Fibroblast of lung (primary cell): ENCODE measurements around the gene GABRR2. TPM values are rescaled to one million over a fixed set of nuclear protein-coding genes. Genes with fewer than 3 reads are reported as not detected.
"Not testable (repeated sequence)": the region's sequence is repeated elsewhere in the genome, so short reads cannot be mapped to it uniquely, and the experiment has no call there.

Source experiments
- DNase-seq, 2 donors: peaks; one replicate each; pipeline versions ENCODE4 v3.0.0 to v3.0.0-alpha.2; 2010; ENCODE audit warnings: low read depth in 2 of 2
- H2AFZ ChIP-seq: 2 replicates; pipeline ENCODE4 v1.5.1; 2012; ENCODE audit warnings: low read length, control low read depth, inconsistent platforms
- H3K27ac ChIP-seq: 2 replicates; pipeline ENCODE4 v1.5.1; 2011; ENCODE audit warnings: low read length, control low read depth; ENCODE audit not compliant: insufficient read depth
- H3K27me3 ChIP-seq: 2 replicates; pipeline ENCODE4 v1.5.1; 2011; ENCODE audit warnings: mild to moderate bottlenecking, low read length; ENCODE audit not compliant: control insufficient read depth, insufficient read depth
- H3K36me3 ChIP-seq: 2 replicates; pipeline ENCODE4 v1.5.1; 2011; ENCODE audit warnings: low read length; ENCODE audit not compliant: control insufficient read depth, insufficient read depth
- H3K4me1 ChIP-seq: 2 replicates; pipeline ENCODE4 v1.5.1; 2011; ENCODE audit warnings: low read length; ENCODE audit not compliant: control insufficient read depth, insufficient read depth; ENCODE audit errors: extremely low read depth
- H3K4me2 ChIP-seq: 2 replicates; pipeline ENCODE4 v1.5.1; 2011; ENCODE audit warnings: low read length, control low read depth; ENCODE audit not compliant: insufficient read depth; ENCODE audit errors: extremely low read depth
- H3K4me3 ChIP-seq, 4 experiments: fragments of 200-600 bp in 1 of 4; sonication (generic) in 1 of 4; replicated peaks in 1 of 4; 2 replicates each; pipeline ENCODE4 v1.5.1; 2011 to 2016; ENCODE audit warnings: low read length in 4 of 4, low read depth in 3 of 4, mild to moderate bottlenecking in 3 of 4, control low read depth in 2 of 4, inconsistent platforms in 1 of 4, mixed read lengths in 1 of 4; ENCODE audit not compliant: insufficient read depth in 1 of 4; ENCODE audit errors: control extremely low read depth in 1 of 4
- H3K79me2 ChIP-seq: 2 replicates; pipeline ENCODE4 v1.5.1; 2012; ENCODE audit warnings: mild to moderate bottlenecking, low read length, inconsistent platforms; ENCODE audit not compliant: control insufficient read depth, insufficient read depth
- H3K9ac ChIP-seq: 2 replicates; pipeline ENCODE4 v1.5.1; 2011; ENCODE audit warnings: mild to moderate bottlenecking, low read length, control low read depth; ENCODE audit not compliant: insufficient read depth
- H3K9me3 ChIP-seq: 2 replicates; pipeline ENCODE4 v1.5.1; 2012; ENCODE audit warnings: low read depth, low read length; ENCODE audit not compliant: control insufficient read depth, insufficient read depth
- H4K20me1 ChIP-seq: 2 replicates; pipeline ENCODE4 v1.5.1; 2011; ENCODE audit warnings: low read length; ENCODE audit not compliant: control insufficient read depth, insufficient read depth; ENCODE audit errors: extremely low read depth
- CTCF ChIP-seq, 2 donors: IDR thresholded peaks in 1 of 2; conservative IDR thresholded peaks in 1 of 2; 1 replicate in 1 of 2; 2 replicates in 1 of 2; pipeline ENCODE4 v1.5.1; 2011 to 2012; ENCODE audit warnings: low read length in 2 of 2, control low read depth in 1 of 2, inconsistent platforms in 1 of 2, low read depth in 1 of 2, mild to moderate bottlenecking in 1 of 2
- EZH2 ChIP-seq: IDR thresholded peaks from 2 replicates; pipeline ENCODE4 v1.5.1; 2012; ENCODE audit warnings: low read length, control low read depth, mild to moderate bottlenecking; ENCODE audit errors: missing control alignments
- polyA plus RNA-seq, 2 donors: library from polyadenylated mRNA; depleted of rRNA in 1 of 2; stranded (reverse) in 1 of 2; unstranded in 1 of 2; fragments of >200 nt; gene quantifications; 2 replicates each; pipeline ENCODE4 v1.2.1, GENCODE V29; 2011 to 2012; ENCODE audit warnings: missing spikeins in 1 of 2
- total RNA-seq: library from RNA; depleted of rRNA; stranded (reverse); fragments of >200 nt; gene quantifications from 2 replicates; pipeline ENCODE4 v1.2.1, GENCODE V29; 2014

Gene GABRR2
- total and polyA plus RNA-seq, 2 donors (not counting 1 experiment from before 2014, with no cell fraction given): 0.05 to 0.17 TPM

- H3K4me2 ChIP-seq: no peak overlapping the region
- H3K4me3 ChIP-seq: no peak overlapping the region
- H4K20me1 ChIP-seq: no peaks in the 10 kb centered on the region
- no peak for TF ChIP-seq EZH2
- no peak for TF ChIP-seq CTCF (conservative IDR thresholded peaks at IDR 0.05 in 1 of 2, IDR thresholded peaks at IDR 0.05 in 1 of 2; ENCODE audit: low read depth in 1 of 2, low read length in 2 of 2)
- no peaks in the 10 kb centered on the region for H3K9me3 ChIP-seq
- no peak overlapping the region for H2AFZ ChIP-seq
- no peaks in the 10 kb centered on the region for H3K36me3 ChIP-seq
- no peak overlapping the region for H3K9ac ChIP-seq
- peaks cover 10% of the 10 kb centered on the region for H3K4me1 ChIP-seq
- peaks cover 3% of the 10 kb centered on the region for H3K27me3 ChIP-seq
- DNase-seq: no peak
- no peaks in the 10 kb centered on the region for H3K79me2 ChIP-seq
- no peak overlapping the region for H3K27ac ChIP-seq
Observed at GRCh38 chr6:89308525-89309395, 6.3 kb downstream of the GABRR2 start.

- H3K4me1 ChIP-seq, H3K79me2 ChIP-seq, H3K9me3 ChIP-seq, H4K20me1 ChIP-seq, H3K9ac ChIP-seq, H3K27me3 ChIP-seq, H3K4me2 ChIP-seq, H3K36me3 ChIP-seq, H2AFZ ChIP-seq, H3K4me3 ChIP-seq, H3K27ac ChIP-seq, DNase-seq: not testable (repeated sequence)
Observed at GRCh38 chr6:89304517-89304916, 10.6 kb downstream of the GABRR2 start.

DNA sequence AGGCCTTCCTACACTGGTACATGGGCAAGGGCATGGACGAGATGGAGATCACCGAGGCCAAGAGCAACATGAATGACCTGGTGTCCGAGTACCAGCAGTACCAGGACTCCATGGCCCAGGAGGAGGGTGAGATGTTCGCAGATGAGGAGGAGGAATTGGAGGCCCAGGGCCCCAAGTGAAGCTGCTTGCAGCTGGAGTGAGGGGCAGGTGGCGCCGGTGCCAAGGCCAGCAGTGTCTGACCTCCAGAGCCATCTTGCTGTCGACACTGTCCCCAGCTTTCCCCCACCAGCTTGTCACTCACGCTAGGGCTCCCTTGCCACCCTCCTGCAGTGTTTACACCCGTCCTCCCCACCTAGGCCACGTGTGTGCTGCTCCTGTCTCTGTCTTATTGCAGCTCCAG is 12.2 kb downstream of the GABRR2 start:
- Histone ChIP-seq H2AFZ (no peak overlapping the region), H3K4me3 (no peak overlapping the region), H3K4me2 (no peak overlapping the region), H3K27ac (no peak overlapping the region), H4K20me1 (no peaks in the 10 kb centered on the region), H3K4me1 (peaks cover 9% of the 10 kb centered on the region), H3K27me3 (no peaks in the 10 kb centered on the region), H3K9me3 (no peaks in the 10 kb centered on the region), H3K9ac (no peak overlapping the region), H3K36me3 (no peaks in the 10 kb centered on the region), H3K79me2 (no peaks in the 10 kb centered on the region)
- DNase-seq: no peak
- TF ChIP-seq CTCF (conservative IDR thresholded peaks at IDR 0.05 in 1 of 2, IDR thresholded peaks at IDR 0.05 in 1 of 2; ENCODE audit: low read depth in 1 of 2, low read length in 2 of 2) (no peak), EZH2 (no peak)
